Parathyroid adenoma (tissue), 2 donors: ENCODE data around the gene RUFY1.

ENCODE experiments used
- H2AFZ ChIP-seq: fragments of 300-600 bp; sonication (generic); one replicate; pipeline ENCODE4 v1.7.0; 2017; ENCODE audit warnings: antibody characterized with exemption, mild to moderate bottlenecking
- H3K27ac ChIP-seq: fragments of 300-600 bp; sonication (generic); one replicate; pipeline ENCODE4 v1.7.0; 2017
- H3K27me3 ChIP-seq: fragments of 300-600 bp; sonication (generic); one replicate; pipeline ENCODE4 v1.7.0; 2017; ENCODE audit warnings: low read length; ENCODE audit not compliant: control insufficient read depth, insufficient read depth
- H3K36me3 ChIP-seq: fragments of 300-600 bp; sonication (generic); one replicate; pipeline ENCODE4 v1.7.0; 2017; ENCODE audit warnings: low read length; ENCODE audit not compliant: control insufficient read depth, insufficient read depth
- H3K4me1 ChIP-seq: fragments of 300-600 bp; sonication (generic); one replicate; pipeline ENCODE4 v1.7.0; 2017; ENCODE audit warnings: control low read depth
- H3K4me2 ChIP-seq: fragments of 300-600 bp; sonication (generic); one replicate; pipeline ENCODE4 v1.7.0; 2017; ENCODE audit warnings: low read length
- H3K4me3 ChIP-seq: fragments of 300-600 bp; sonication (generic); one replicate; pipeline ENCODE4 v1.7.0; 2017; ENCODE audit warnings: low read depth, low read length
- H3K79me2 ChIP-seq: fragments of 300-600 bp; sonication (generic); one replicate; pipeline ENCODE4 v1.7.0; 2017; ENCODE audit warnings: control low read depth
- H3K9ac ChIP-seq: fragments of 300-600 bp; sonication (generic); one replicate; pipeline ENCODE4 v1.7.0; 2017; ENCODE audit warnings: mild to moderate bottlenecking
- H3K9me3 ChIP-seq: fragments of 300-600 bp; sonication (generic); one replicate; pipeline ENCODE4 v1.7.0; 2017; ENCODE audit warnings: low read length; ENCODE audit not compliant: control insufficient read depth
- TF ChIP-seq, protein P1 (sequence below): fragments of 300-600 bp; sonication (generic); IDR thresholded peaks from one replicate; pipeline ENCODE4 v1.7.0; 2017; ENCODE audit warnings: antibody characterized with exemption, mild to moderate bottlenecking
- donor health status: primary hyperparathyroidism.

Gene RUFY1

GRCh38 chr5:179603308-179603707, 53.0 kb downstream of the RUFY1 start:
- H3K36me3 ChIP-seq, result no peaks in the 10 kb centered on the region
- H3K4me2 ChIP-seq, result no peak overlapping the region
- no peak overlapping the region for H2AFZ ChIP-seq
- H3K9ac ChIP-seq, result no peak overlapping the region
- no peaks in the 10 kb centered on the region for H3K79me2 ChIP-seq
- TF ChIP-seq, protein P1, sequence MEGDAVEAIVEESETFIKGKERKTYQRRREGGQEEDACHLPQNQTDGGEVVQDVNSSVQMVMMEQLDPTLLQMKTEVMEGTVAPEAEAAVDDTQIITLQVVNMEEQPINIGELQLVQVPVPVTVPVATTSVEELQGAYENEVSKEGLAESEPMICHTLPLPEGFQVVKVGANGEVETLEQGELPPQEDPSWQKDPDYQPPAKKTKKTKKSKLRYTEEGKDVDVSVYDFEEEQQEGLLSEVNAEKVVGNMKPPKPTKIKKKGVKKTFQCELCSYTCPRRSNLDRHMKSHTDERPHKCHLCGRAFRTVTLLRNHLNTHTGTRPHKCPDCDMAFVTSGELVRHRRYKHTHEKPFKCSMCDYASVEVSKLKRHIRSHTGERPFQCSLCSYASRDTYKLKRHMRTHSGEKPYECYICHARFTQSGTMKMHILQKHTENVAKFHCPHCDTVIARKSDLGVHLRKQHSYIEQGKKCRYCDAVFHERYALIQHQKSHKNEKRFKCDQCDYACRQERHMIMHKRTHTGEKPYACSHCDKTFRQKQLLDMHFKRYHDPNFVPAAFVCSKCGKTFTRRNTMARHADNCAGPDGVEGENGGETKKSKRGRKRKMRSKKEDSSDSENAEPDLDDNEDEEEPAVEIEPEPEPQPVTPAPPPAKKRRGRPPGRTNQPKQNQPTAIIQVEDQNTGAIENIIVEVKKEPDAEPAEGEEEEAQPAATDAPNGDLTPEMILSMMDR, result no peak
- H3K27ac ChIP-seq, result no peak overlapping the region
- no peaks in the 10 kb centered on the region for H3K27me3 ChIP-seq
- no peak overlapping the region for H3K4me3 ChIP-seq
- peaks cover 12% of the 10 kb centered on the region for H3K4me1 ChIP-seq
- no peaks in the 10 kb centered on the region for H3K9me3 ChIP-seq

GRCh38 chr5:179605026-179605833, 54.9 kb downstream of the RUFY1 start:
- H2AFZ ChIP-seq, result no peak overlapping the region
- no peak overlapping the region for H3K27ac ChIP-seq
- H3K27me3 ChIP-seq, result no peaks in the 10 kb centered on the region
- no peaks in the 10 kb centered on the region for H3K9me3 ChIP-seq
- H3K79me2 ChIP-seq, result no peaks in the 10 kb centered on the region
- TF ChIP-seq, protein P1, result no peak
- no peak overlapping the region for H3K9ac ChIP-seq
- no peak overlapping the region for H3K4me2 ChIP-seq
- H3K36me3 ChIP-seq, result no peaks in the 10 kb centered on the region
- no peak overlapping the region for H3K4me3 ChIP-seq
- H3K4me1 ChIP-seq, result peaks cover 20% of the 10 kb centered on the region

GRCh38 chr5:179606071-179606909, 55.9 kb downstream of the RUFY1 start:
- H3K4me2 ChIP-seq, result no peak overlapping the region
- no peaks in the 10 kb centered on the region for H3K79me2 ChIP-seq
- H3K9ac ChIP-seq, result no peak overlapping the region
- no peak overlapping the region for H3K4me3 ChIP-seq
- no peak overlapping the region for H2AFZ ChIP-seq
- no peaks in the 10 kb centered on the region for H3K36me3 ChIP-seq
- H3K27me3 ChIP-seq, result no peaks in the 10 kb centered on the region
- peaks cover 22% of the 10 kb centered on the region for H3K4me1 ChIP-seq
- H3K9me3 ChIP-seq, result no peaks in the 10 kb centered on the region
- TF ChIP-seq, protein P1, result no peak
- H3K27ac ChIP-seq, result no peak overlapping the region

- Histone ChIP-seq H3K36me3 (no peaks in the 10 kb centered on the region), H2AFZ (no peak overlapping the region), H3K4me1 (peaks cover 24% of the 10 kb centered on the region), H3K27ac (no peak overlapping the region), H3K9ac (no peak overlapping the region), H3K27me3 (no peaks in the 10 kb centered on the region), H3K4me3 (no peak overlapping the region), H3K79me2 (no peaks in the 10 kb centered on the region), H3K4me2 (no peak overlapping the region), H3K9me3 (no peaks in the 10 kb centered on the region)
- TF ChIP-seq, protein P1, result no peak
Observed at GRCh38 chr5:179606910-179607159, 56.5 kb downstream of the RUFY1 start.
